RPMI8226 (cell line): ENCODE measurements around the gene CPSF3.
"Not testable (repeated sequence)": the region's sequence is repeated elsewhere in the genome, so short reads cannot be mapped to it uniquely, and the experiment has no call there.

Experiments
- DNase-seq: peaks from one replicate; pipeline ENCODE4 v3.0.0-alpha.2; 2015

Gene CPSF3

DNA sequence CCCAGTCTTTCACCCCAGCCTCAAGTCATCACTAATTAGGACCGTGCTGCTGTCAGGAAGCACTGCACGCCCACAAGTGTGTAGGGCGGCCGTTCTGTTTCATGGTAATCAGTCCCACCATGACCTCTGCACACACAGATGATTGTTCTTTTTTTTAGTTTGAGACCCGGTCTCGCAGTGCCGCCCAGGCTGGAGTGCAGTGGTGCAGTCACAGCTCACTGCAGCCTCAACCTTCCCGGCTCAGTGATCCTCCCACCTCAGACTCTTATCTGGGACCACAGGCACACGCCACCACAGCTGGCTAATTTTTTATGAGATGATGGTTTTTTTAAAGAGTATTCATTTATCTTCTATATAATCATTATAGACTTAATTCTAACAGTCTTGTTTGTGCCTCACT is 49.1 kb downstream of the CPSF3 start:
- DNase-seq: no peak

DNA sequence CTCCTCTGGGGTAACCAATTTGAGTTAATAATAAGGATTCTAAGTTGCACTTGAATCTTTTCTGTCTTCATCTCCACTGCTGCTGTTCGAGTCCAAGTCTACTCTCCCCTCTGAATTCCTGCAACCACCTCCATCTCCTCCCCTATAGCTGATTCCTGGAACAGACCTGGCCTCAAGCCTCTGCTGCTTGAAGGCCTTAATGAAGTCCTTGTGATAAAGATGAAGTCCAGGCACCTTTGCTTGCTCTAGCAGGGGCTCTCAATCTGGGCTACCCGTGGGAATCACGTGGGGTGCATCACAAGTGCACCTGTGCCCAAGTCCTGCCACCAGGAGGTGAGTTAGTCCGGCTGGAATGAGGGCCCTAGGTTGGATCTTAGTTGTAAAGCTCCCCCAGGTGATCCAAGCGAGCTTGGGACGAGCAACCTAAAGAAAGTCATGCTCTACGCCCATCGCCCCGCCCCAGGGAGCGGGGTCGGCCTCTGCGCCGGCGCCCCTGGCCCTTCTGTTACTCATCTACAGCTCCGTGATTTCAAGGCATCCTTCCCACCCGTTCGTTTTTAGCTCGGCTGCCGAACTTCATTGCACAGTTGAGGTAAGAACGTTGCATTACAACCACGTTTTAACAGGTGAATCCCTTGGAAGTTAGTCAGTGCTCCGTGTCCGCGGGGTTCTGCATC is 50.0 kb downstream of the CPSF3 start:
- peak; percentile 14 for DNase-seq

DNA sequence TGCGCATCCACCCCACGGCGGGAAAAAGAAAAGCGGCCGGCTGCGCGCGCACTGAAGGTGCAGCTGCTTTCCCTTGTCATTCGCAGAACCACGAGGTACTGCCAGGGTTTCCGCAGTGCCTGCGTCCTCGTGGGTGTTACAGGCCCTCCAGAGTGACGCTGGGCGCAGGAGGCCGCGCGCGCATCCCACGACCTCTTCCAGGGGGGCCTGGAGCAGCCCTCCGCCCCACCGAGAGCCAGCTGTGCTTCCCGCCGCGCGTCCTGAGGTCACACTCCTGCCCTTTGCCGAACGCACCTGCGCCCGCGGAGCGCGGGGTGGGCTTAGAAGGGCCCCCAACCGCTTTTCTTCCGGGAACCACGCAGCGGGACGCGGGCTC is 50.5 kb downstream of the CPSF3 start:
- DNase-seq: peak; percentile 17

DNA sequence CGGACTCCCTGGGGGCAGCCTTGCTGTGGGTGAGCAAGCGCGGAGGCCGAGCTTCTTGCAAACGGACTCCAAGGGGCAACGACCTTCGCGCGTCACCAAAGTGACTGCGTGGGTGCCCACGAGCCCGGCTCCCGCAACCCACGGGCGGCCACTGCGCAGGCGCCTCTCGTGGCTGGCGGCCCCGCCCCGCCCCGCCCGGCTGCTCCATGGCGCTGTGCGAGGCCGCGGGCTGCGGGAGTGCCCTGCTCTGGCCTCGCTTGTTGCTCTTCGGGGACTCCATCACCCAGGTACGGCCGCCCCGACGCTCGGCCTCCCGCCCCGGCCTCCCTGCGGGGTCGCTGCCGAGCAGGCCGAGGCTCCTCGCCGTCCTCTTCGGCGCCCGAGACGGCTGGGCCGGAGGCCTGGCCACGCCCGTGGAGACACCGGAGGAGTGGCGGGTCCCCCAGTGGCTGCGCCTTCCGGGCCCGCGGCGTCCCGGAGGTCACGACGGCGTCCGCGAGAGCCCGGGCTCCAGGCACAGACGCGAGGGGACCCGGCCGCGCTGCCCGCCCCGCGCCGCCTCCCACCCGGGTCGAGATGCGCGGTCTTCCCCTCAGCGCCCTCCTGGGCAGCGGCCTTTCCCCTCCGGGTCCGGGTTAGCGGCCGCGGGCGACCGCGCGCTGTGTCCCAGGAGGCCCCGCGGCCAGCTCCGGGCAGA is 51.1 kb downstream of the CPSF3 start, which contains the start of gene IAH1:
IAH1 (plus strand) TSS at position 191 of the 697 bp plus-strand sequence; CDS start at position 207, 16 bp downstream.
- peak; percentile 71 for DNase-seq

DNA sequence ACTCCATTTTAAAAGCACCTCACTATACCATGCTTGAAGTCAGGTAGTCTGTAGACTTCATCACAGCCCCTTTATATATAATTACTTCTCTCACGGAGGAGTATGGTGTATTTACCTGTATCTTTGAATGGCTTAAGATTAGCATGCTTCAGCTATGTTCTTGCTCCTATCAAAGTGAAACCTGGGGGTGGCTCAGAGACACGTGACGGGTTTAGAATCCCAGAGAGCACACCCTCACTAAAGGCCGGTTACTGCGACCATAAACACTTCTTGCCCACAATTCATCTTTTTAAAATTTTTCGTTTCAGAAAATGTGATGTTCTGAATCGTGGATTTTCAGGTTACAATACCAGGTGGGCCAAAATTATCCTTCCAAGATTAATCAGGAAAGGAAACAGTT is 54.5 kb downstream of the CPSF3 start:
- DNase-seq: no peak

DNA sequence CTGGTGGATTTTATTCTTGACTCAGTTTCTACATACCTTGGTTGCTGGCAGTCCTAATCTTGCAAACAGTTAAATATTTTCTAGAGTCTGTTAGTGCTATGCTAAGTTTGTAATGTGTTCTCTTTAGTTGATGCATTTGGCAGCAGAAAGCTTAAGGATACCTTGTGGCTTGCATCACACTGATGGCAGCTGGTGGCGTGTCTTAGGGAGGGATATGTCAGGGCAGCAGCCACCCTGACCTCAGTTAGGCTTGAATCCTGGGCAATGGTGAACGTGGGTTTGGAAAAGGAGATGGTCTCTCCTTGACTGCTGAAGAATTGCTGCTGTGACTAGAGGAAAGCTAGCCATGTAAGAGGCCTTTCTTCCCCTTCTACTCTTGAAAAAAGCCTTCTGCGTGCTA is 55.1 kb downstream of the CPSF3 start:
- DNase-seq: no peak

DNA sequence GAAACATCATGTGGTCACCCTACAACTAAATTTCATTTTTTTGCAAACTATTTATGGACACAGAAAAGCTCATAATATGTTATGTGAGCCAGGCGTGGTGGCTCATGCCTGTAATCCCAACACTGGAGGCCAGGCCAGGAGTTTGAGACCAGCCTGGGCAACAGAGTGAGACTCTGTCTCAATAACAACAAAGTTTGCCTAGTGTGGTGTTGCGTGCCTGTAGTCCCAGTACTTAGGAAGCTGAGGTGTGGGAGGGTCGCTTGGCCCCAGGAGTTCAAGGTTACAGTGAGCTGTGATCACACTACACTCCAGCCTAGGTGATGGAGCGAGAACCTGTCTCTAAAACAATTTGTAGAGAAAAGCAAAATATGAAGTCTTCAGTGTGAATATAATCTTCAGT is 56.7 kb downstream of the CPSF3 start:
- no peak for DNase-seq

DNA sequence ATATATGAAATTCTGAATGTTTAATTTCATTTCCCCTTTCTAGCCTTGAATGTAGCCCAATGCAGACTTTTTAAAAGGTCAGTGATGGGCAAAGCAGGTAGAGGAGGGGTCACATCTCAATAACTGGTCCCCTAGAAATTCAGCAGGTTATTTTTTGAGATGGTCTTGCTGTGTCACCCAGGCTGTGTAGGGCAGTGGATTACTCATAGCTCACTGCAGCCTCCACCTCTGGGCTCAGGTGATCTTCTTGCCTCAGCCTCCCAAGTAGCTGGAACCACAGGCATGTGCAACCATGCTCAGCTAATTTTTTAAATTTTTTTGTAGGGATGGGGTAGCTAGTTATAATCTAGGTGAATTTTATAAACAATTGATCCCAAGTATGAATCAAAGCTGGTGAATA is 59.7 kb downstream of the CPSF3 start:
- no peak for DNase-seq

DNA sequence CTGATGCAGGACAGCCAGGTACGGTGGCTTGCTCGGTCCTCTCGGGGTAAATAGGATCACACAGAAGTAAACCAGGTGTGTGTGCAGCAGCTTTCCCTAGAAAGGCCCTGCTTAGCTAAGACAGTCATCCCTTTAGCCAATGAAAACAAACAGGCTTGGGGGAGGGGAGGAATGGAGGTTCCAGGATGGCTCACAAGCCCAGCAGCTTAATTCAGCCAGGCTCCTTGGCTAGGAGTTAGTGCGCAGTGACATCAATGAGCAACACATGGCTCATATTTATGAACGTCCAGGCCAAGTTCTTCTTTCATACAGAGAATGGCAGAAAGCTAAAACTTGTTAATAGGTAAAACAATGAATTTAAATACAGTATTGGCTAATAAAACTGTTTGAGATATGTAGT is 61.1 kb downstream of the CPSF3 start:
- DNase-seq: no peak

DNA sequence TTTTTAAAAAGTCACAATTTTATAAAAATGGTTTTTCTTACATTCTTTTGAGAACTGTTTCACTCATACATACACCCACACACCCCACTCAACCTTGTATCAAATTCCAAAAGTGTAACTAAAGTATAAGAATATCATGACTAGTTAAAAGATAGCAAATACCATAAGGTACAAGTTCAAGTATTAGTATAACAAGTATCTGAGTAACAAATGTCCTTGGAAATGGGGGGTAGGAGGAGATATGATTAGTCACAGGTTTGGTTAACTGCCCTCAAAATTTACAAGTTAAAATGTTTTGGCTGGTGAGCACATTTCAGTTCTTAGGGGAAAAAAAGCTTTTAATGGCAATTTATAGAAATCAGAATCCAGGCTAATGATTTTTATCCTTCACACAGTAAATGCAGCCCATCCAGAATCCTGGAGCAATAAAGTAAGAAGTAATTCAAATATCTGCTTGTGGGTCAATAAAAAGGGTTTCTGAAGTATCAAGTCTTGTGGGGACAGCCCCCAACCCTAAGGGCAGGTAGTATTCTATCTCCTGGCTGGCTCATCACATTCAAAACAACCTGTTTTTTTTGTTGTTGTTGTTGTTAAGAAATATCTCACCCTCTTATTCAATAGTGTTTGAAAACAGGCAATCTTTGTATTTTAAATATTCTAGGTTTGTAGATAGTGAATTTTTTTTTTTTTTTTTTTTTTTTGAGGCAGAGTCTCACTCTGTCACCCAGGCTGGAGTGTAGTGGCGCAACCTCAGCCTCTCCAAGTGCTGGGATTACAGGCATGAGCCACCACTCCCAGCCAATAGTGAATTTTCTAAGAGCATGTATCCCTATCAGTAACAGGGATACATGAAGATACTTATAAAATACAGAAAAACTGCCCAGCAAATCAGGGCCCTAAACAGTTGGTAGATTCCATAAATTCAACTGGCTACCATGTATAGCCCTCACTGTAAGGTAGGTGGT is 65.4 kb downstream of the CPSF3 start:
- no peak for DNase-seq

DNA sequence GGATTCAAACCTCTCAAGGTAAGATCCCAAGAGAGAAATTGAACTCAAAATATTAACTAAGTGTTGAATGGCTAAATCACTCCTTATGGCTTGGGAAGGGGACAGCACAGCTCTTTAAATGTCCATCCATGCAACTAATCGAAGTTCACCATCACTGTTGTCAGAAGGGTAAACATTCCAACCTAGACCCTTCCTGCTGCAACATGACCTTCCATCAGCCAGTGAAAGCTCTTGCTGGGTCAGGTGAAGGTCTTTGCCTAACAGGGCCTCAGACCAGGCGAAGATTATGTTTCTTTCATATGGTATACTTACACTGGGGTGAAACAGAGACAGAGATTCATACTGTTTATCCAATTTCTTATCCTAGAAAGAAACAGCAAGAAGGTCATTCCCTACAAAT is 67.3 kb downstream of the CPSF3 start:
- no peak for DNase-seq

DNA sequence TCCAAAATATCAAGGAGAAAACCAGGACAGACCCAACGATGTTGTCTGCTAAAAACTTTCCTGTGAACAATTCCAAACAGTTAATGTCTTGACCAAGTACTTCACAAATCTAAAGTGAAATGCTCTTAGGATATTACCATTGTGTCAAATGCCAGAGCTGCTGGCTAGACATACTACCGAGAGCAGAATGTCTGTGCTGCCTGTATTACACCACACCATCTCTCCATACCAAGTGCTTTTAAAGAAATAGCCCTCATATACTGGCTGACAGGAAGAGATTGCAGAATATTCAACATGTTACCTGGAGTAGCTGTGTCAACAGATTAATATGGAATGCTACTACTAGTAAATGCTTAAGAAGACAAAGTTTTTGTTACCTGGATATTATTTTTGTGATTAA is 69.5 kb downstream of the CPSF3 start:
- no peak for DNase-seq

DNA sequence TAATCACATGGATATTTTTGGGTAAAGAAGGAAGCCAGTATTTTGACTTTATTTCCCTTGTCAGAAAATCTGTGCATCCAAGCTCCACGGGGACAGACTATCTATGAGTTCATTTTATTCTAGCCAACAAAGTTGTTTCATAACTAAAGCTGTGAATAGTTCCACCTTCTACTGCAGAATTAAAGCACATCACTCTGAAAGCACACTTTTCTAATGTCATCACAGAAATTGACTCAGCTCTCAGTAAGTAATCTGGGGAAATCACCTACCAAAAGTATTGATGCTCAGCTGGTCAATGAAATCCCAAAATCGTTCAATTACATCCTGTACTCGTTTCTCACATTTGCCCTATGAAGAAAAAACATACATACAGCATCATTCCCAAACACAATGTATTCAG is 70.0 kb downstream of the CPSF3 start:
- DNase-seq: no peak

DNA sequence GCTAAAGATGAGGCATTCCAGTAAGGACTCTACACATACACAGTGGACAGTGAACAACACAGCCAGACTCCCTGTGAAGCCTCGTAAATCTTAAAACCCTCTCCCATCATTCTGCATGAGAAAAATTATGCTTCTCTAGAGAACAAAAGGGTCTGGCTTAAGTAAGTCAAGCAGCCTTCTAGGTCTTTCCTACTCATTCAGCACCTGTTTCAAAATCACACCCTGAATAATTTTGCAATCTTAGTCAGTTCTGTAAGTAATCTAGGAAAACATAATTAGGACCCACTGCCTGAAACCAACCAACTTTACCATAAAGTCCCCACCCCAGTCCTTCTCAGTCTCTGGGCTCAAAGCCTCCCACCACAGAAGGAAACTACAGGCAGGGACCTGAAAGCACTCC is 70.6 kb downstream of the CPSF3 start:
- DNase-seq: no peak

DNA sequence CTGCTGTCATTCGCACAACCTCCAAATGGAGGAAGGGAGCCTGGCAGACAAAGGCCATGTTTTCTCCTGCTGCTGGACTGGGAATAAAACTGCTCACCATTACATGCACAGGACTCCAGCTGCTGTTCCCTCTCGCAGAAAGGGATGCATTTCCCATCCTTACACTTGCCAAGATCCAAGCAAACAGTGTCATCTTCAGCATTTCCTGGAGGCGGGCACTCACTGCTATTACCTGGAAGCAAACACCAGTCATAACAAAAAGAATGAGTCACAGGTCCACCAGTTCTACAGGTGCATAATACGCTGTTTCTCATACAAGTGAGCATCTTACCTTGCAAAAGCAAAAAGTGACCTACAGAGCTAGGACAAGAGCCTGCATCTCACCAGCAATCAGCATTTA is 73.6 kb downstream of the CPSF3 start:
- DNase-seq: no peak

DNA sequence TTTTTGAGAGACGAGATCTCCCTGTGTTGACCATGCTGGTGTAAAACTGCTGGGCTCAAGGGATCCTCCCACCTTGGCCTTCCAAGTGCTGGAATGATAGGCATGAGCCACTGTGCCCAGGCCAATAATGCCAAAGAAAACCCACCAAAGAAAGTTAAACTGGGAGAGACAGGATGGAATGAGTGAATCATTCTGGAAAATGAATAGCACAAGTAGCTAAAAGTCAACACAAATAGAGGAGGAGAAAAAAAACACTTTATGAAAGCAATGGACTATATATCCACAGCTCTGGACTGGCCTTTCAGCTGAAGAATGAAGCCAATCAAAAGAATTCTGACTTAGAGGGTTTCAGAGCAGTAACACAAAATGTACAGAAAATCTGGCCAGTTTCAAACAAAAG is 74.8 kb downstream of the CPSF3 start:
- DNase-seq: no peak

DNA sequence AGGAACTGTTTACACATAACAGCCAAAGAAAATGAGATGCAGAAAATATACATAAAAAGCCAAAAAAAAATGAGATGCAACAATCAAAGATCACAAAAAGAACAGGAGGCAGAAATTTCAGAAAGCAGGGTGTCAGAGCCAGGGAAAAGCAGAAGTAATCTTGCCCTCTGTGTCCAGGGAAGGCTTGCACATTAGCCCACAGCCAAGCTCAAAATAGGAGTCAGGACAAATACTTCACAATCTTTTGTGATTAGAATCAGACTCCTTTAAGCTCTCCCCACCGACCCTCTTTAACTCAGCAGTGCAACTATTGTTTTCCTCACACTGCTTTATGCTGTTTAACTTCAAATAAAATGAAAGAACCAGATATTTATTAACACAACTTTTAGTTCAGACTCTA is 85.5 kb downstream of the CPSF3 start:
- no peak for DNase-seq

DNA sequence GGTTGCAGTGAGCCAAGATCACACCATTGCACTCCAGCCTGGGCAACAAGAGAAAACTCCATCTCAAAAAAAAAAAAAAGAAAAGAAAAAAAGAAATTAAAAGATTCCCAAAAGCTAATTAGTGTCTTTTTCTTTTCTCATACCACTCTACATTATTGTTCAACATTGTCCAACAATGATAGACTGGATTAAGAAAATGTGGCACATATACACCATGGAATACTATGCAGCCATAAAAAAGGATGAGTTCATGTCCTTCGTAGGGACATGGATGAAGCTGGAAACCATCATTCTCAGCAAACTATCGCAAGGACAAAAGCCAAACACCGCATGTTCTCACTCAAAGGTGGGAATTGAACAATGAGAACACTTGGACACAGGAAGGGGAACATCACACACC is 90.5 kb downstream of the CPSF3 start:
- DNase-seq: not testable (repeated sequence)

DNA sequence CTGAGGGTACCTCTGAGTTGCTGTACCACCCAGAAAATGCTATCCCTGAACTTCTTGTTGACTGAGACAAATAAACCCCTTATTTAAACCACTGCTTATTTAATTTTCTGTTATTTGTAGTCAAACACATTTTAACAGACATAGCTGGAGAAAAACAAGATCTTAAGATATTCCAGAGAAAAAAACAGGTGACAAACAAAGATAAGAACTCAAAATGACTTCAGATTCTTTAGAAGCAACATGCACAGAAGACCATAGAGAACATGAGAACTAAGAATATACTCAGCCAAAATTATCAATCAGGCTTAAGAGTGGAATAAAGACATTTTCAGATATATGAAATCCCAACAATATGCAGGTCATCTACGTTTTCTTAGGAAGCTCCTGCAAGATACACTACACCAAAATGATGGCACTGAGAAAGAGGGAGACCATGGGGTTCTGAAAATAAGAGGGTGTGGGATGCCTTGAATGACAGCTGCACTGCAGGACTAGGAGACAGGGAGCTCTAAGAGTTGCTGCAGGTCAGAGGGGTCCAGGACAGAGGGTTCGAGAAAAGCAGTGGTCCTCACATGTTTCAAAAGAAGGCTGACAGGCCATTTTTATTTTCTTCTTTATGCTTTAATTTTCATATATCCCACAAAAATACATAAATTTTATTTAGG is 93.8 kb downstream of the CPSF3 start:
- no peak for DNase-seq

DNA sequence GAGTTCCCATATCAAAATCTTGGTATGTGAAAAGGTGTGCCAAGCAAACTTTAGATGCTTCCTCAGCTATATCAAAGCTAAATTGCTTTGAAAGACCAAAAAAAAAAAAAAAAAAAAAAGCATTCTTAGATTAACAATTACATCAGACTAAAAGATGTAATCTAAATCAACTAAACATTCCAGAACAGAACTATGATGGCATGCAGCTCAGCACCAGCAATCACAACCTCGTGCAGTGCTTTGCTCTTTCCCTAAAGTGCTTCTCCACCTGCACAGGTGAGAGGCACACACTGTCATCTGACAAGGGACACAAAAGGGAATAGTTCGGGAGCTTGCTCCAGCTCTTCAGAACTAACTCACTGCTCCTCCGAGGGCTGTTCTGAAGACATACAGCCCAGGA is 94.7 kb downstream of the CPSF3 start:
- DNase-seq: no peak

DNA sequence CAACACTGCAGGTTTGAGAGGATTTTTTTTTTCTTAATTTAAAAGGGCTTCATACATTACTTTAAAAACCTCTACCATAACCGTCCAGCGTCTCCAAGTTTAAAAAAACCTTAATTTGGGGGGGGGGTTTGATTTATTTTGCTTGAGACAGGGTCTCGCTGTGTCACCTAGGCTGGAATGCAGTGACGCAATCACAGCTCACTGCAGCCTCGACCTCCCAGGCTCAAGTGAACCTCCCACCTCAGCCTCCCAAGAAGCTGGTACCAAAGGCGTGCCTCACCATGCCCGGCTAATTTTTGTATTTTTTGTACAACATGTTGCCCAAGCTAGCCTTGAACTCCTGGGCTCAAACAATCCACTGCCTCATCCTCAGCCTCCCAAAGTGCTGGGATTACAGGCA is 95.3 kb downstream of the CPSF3 start:
- DNase-seq: no peak

DNA sequence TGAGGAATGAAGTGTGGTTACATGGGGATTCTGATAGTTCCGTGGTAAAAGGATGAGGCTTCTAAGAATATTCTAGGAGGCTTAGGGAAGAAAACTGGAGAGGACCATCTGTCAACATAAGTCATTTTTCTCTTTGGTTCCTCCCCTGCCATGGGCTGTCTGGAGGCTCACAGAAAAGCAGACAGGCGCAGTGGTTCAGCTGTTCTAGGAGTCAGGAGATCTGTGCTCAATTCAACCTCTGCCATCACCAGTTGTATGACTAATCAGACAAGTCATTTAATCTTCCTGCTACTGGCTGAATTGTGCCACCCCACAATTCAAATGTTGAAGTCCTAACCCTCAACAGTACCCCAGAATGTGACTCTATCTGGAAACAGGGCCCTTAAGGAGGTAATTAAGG is 95.8 kb downstream of the CPSF3 start:
- no peak for DNase-seq
